Stimulated activated CD8-positive, alpha-beta memory T cell treated with anti-CD3 and anti-CD28 coated beads, Interleukin-12 subunit alpha, Interleukin-12 subunit beta, amount 100 ng/mL, for 4 hours (primary cell): ENCODE results near the gene ESM1.

Source experiments
- DNase-seq: peaks from one replicate; pipeline ENCODE4 v3.0.0-alpha.2; 2020; ENCODE audit warnings: low read depth

Gene ESM1

DNA sequence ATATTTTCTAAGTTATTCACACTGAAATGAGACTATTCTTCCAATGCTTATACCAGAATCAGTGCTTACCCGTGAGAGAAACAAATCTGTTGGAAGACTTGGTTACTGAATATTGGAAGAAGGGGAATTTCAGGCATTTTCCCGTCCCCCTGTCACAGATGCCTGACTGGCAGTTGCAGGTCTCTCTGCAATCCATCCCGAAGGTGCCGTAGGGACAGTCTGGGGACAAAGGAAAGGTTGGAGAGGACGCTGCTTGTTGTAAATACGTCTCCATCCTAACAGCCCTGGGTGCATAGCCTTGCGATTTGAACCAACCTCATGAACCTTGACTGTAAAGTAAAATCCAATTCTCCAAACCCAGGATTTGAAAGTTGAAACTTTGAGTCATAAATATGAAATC lies 3.5 kb downstream of the ESM1 start:
- DNase-seq, result no peak

DNA sequence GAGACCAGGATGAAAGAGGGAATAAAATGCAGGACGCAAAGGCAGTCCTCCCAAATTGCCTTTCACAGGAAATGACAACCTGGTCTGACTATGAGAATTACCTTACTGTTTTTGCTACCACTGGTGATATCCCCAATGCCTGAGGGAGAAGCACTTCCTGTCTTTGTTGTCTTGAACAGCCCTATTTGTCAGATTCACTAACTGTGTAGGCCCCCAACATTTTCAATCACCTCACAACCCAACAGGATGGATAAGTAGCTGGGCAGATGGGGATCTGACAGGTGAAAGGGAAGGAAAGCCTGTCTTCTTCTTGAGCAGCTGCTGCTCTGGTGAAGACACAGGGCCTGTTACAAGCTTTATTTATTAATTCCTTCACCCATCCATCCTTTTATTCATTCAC lies 9.7 kb downstream of the ESM1 start:
- DNase-seq, result no peak

DNA sequence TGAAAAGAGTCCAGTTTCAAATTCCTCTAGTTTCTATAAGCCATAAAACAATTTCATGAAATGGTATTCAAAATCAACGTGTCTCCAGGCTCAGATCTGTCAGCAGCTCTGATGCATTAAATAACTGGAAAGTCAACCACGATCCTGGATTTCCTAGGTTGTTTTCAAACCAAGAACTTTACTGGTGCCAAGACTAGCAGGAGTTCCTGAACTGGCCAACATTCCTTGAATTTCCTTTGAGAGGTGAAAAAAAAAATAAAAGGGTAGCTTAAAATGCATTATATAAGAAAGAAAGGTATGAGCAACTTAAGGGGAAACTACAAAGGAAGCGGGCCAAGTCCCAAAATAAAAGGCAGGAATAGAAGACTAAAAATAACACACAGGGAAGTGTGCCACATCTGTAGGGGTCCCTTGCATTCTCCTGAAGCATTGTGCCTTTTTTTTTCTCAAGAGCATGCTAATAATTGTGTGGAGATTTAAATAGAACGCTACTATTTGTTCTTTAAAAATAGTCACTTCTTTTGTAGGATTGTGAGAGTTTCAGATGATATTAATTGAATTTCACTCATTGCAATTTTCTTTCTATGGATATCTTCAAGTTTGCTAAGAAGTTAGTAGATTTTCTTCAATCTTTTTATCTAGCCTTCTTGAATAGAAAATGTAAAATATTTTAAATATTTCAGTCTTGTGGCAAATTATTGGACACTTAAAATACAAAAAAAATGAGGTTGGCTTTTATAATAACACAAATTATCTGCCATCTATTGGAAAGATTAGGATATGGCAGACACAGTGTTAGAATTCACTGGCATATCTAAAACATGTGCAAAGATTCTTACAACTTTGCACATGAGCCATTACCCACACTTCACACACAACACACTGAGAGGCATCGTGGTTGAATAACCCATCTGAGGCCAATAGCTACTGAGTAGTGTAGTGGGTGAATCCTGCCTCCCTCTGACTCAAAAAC lies 15.3 kb downstream of the ESM1 start:
- DNase-seq, result no peak

DNA sequence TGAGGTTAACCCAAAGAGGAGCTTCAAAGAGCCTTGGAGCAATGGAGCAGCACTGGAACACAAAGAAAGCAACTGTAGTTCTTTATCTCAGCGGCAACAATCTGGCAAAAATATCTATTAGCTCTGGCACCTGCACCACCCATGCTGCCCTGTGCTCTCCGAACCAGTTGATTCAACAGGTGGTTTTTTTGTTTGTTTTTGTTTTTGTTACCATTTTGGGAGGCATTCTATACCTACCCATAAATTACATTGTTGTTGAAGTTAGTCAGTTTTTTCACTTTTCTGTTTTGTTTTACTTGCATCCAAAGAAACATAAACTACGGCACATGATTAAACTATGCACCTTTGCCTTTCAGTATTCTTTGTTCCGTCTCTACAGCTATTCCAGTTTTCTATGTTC lies 16.2 kb downstream of the ESM1 start:
- DNase-seq, result no peak

DNA sequence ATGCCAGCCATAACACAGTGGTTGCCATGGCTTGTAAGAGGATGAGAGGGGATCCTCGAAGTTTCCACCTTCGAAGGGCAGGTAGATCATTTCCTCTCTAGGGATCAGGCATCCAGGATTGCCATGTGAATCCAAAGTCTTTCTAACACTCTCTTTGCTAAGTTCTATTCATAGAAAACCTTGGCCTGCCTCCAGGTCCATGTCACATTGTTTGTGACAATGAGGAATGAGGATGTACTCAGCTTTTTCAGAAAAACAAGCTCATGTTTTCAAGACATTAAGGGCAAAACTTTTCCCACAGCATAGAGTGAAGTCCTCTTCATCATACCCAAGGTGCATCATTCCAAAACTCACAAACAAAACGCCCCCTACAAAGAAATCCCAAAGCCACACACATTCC lies 19.6 kb downstream of the ESM1 start:
- DNase-seq, result no peak

DNA sequence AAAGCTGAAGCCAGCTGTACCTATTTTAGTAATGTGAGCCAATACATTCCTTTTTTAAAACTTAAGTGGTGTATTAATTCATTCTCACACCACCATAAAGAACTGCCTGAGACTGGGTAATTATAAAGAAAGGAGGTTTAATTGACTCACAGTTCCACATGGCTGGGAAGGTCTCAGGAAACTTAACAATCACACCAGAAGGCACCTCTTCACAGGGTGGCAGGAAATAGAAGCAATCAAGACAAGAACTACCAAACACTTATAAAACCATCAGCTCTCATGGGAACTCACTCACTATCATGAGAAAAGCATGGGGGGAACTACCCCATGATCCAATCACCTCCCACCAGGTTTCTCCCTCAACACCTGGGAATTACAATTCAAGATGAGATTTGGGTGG lies 21.0 kb downstream of the ESM1 start:
- no peak for DNase-seq

DNA sequence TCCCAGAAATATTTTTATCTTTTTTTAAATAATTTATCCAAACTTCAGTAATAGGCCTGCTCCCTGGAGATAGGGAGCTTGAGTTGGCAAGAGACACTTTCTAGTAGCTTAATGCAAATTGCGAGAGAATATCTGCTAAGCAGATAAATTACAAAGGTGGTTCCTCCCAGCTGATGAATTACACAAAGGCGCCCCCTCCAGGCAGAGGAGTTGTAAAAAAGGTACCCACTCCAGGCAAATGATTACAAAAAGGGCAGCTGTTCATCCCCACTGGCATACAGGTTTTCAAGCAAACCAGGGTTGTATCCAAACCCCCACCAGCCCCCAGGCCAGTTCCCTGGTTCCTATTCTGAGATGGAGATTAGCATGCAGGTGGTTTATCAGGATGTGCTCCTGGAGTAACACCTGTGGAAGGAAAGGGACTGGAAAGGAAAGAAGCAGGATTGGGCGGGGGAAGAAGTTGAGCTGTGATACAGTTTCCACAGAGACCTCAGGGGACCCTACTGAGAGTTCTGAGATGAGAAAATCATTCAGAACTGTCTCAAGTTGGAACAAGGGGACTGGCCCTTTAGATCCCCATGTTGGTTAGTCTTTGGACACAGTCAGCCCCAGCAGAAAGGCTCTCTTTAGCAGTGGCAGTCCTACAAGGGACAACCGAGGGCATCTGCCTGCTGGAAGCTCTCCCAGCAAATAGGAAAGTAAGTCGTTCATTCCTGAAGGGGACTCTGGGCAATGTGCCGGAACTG lies 25.5 kb downstream of the ESM1 start:
- DNase-seq, result no peak

DNA sequence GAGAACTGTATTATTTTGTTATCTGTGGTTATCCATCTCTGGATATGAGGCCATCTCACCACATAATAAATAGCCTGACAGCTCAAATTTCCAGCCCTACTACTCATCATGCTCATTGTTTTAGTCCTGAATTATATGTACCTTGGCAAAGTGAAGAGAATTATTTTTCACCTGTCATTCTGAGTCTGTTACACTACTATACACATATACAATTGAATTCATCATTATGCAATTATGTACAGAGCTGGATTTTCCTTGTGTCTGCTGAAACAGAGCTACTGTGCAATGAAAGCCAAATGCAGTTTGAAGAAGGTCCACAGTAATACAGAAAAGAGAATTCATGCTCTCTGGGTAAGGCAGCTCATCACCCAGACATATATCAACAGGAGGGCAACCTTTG lies 28.5 kb downstream of the ESM1 start:
- DNase-seq, result no peak

DNA sequence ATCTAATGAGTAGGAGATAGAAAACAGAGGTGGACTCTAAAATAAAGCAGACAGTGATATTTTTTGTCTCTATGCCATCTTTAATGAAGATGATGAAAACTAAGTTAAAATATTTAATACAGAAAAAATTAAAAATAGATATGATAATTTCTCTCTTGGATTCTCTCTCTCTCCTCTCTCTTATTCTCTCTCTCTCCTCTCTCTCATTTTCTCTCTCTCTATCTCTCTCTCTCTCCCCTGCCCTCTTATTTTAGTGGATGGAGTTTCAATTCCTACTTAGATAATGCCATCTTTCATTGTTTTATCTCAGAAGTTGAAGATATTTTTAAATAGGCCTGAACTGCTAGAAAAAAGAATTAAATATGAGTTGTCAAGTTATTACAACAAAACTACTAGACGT lies 38.2 kb downstream of the ESM1 start:
- no peak for DNase-seq

DNA sequence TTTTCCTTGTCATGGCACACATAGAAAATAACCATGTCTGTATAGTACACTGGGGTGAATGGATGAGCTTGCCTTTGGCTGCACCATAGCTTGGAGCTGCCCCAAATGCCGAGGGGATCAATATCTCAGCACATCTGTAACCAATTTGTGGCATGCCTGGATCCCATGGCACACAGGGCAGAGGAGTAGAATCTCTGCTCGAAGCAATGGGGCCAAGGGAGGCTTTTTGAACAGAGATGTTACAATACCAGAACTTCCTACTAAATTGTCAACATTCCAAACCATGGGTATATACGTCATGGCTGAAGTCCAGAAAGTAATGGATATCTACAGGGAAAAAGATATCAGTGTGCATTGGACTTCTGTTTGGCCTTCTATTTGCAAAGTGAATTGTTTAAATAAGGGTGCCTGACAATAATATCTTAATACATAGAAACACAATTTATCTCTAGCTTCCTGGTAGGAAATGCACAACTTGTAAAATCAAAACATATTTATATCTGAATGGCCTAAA lies 39.0 kb downstream of the ESM1 start:
- DNase-seq, result no peak

DNA sequence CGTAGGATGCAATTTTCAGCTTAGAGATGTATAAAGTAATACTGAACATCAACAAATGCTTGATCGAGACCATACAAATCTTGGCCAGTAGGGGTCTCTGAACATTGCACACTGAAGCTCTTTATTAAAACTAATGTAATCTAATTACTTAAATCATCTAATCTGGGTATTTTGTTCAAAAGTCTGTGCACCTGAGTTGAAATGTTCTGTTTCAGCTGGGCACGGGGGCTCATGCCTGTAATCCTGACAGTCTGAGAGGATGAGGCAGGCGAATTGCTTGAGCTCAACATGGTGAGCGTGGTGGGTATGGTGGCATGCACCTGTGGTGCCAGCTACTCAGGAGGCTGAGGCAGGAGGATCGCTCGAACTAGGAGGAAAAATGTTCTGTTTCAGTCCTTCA lies 41.0 kb downstream of the ESM1 start:
- DNase-seq, result no peak

DNA sequence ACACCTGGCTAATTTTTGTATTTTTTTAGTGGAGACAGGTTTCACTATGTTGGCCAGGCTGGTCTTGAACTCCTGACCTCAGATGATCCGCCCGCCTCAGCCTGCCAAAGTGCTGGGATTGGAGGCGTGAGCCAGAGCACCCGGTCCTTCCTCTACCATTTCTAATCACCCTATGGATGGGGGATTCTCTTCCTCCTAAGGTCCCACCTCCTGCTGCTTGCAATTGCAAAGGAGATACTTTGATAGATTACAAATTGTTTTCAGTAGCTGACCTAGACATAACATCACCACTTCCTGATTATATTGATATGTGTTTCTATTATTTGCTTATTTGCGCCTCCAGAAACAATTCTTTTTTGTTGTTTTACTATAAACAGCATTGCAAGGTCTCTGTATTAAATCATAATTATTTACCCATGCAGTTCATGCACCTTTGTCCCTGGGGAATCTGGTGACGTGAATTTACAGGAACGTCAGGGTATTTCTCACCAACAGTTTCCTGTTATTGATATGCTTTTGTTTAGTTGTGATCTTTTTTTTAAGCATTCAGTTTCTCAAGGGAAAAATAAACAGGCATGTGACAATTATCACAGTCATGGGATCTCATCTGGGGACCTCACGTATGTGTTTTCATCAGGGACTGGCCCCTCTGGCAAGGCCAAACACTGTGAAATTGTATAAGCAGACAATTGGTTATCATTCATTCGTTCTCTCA lies 43.2 kb downstream of the ESM1 start:
- no peak for DNase-seq

DNA sequence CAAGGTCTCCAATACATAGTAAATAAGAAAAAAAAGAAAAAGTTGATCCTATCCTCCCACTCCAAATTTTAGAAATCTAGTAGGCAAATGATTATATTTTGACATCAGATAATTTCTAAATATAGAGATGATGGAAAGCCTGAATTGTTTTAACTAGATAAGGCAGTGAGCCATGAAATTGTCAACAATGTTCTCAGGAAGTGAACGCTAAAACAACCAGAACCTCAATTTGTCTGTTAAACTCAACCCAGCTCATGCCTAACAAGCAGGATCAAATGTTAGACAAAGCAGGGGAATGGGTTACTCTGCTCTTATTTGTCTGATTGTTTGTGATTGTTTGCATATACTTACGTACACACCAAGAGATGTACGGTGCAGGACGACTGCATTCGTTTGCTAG lies 49.2 kb downstream of the ESM1 start:
- DNase-seq, result no peak

DNA sequence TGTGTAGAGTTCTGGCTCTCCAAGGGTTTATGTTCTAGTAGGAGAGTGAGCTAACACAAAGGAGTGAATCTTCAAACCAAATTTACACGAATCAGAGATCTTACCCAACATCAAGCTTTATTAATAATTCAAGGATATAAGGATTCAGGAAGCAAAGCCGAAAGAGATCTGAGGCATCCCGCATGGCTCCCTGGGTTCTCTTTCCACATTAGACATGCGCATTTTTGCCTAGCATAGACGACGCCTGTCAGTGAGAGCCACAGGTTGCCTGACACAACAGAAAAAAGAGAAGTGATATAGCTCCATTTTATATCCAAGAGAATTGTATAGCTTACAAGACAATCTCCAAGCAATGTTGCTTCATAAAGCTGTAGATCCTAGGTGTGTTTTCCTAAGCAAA lies 52.6 kb downstream of the ESM1 start:
- DNase-seq, result no peak

DNA sequence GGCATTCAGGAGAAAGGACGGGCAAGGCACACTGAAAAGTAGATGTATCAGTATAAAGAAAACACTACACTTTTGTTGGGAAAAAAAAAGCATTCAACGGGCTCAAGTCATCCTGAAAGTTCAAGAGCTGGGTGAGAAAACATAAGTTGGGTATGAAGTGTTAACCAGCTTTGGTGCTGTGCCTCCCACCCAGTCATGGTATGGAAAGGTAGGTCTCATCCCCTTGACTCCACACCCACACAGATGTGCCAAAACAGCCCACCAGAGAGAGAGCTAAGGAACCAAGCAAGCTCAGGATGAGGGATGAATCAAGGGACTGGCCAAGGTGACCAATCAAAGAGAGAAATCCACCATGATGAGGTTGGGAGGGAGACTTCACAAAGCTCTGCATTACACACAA lies 54.7 kb downstream of the ESM1 start:
- DNase-seq, result no peak
